NCI-H345 (cell line): ENCODE data around the gene THAP4.
A peak's percentile ranks its signal among the peaks of the same experiment; 100 is the strongest.
"Not testable (repeated sequence)": the region's sequence is repeated elsewhere in the genome, so short reads cannot be mapped to it uniquely, and the experiment has no call there.

Source experiments
- DNase-seq: peaks from one replicate; lab custom pipeline; 2025; lab: John Stamatoyannopoulos, UW

Gene THAP4

DNA sequence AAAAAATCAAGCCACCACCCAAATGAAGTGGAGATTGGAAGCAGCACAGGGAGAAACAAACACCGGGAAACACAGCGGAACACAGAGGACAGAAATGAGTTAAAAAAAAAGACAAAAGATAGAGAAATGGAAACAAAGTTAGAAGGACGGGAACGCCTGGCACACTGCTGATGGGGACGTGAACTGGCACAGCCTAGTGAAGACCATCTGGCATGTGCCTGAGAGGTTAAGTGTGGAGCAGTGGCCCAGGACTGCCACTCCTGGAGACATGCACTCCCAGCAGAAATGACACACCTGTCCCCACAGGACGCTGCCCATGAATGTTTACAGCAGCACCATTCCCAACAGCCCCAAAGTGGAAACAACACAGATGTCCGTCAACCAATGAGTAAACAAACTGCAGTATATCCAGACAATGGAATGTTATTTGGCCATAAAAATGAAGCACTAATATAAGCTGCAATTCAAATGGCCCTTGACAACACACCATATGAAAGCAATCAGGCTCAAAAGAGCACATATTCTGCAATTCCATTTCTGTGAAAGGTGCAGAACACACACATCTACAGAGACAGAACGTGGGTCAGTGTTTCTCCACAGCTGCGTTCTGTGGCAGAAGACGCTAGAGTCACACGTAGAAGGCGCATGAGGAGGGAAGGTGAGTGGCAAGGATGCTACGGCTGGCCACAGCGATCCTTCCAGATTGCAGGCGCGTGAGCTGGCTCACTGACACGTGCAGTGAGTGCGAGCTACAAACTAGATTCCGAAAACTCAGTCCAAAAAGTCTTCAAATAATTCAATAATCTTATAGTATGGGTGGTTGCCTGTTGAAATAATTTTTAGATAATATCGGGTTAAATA lies 24.6 kb downstream of the THAP4 start:
- DNase-seq: no peak

DNA sequence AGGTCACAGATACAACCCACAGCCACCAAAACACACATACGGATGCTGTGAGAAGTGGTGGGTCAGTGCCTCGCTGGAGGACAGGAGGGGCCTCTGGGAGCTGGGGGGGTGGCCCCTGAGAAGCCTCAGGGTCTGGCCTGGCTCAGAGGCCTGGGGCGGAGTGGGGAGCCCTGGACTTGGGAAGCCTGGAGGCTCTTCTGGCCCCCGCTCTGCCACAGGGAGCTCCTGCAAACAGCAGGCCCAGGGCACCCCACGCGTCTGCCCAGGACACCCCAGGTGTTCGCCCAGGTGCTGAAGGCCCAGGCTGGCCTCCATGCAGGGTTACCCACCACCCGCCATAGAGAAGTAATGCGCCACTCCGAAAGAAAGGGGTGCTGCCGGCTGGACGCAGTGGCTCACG lies 25.9 kb downstream of the THAP4 start:
- no peak for DNase-seq

DNA sequence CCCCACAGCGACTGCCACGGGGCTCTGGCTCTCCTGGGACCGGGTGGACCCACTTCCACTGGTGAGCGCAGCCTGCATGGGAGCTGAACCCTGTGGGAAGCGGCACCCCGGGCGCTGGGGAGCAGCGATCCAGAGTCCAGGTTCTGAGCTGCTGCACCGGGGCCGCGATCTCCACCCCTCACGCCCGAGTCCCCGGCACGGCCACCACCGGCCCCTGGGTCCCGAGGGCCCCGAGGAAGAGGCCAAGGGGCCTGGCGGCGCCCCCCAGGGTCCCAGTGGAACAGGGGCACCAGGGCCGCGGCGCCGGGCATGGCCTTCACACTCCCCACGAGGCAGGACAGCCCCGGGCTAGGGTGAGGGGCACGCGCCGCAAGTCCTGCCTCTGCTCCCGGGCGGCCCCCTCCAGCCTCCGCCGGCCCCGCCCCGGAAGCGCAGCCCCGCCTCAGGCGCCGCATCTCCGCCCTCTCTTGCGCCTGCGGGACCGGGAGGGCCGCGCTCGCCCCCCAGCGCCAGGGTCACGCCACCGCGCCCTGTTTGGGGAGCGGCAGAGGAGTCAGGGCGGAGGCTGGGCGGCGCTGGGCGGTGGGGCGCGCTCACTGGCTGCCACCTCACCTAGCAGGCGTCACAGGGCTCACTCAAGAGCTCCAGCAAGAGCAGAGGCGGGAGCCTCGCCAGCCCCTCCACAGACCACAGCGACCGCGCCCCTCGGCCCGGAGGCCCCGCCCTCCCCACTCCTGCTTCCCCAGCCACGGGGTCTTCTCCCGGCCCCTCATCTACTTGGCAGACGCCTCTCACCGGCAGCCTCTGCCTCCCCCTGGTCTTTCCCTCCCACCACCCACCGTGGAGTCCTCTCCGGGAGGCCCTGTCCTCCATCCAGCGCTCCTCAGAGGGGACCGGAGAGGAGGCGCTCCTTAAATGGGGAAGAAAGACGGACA lies 26.8 kb downstream of the THAP4 start:
- no peak for DNase-seq

DNA sequence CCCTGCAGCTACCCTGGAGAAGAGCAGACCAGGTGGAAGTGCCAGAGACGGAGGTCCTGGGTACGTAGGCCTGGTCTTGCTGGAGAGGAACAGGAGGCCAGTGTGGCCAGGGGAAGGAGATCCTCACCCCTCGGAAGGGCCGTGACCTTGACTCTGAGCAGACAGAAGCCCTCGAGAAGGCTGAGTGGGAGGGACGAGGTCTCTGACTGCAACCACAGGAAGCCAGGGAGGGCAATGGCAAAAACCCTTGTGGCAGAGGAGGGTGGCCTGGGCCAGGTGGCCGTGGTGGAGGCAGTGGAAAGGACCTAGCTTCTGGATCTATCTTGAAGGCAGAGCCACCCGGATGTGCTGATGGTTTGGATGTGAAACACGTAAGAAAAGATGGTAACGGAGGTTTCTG lies 28.1 kb downstream of the THAP4 start:
- DNase-seq: no peak

DNA sequence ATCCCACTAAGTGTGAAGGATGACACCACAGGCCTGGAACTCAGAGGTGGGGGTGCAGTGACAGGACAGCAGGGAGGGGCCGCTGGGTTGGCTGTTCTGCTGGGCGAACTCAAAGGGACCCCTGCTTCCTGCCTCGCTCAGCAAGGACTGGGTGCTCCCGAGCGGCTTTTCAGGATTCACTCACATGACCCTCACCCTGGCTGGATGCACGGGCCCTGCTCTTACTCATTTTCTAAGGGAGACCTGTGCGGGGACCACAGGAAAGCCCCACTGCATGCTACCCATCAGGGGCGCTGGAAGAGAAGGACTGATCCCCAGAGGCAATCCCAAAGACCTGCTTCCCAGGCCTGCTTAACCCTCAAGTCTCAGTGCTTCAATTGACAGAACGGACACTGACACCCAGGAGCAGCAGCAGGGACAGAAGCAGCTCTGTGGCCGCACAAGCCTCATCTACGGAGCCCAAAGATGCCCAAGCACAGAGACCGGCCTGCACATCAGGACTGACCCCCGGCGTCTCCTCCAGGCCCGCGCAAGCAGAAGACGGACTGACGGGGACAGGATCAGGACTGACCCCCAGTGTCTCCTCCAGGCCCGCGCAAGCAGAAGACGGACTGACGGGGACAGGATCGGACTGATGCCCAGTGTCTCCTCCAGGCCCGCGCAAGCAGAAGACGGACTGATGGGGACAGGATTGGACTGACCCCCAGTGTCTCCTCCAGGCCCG lies 29.6 kb downstream of the THAP4 start:
- DNase-seq: no peak

DNA sequence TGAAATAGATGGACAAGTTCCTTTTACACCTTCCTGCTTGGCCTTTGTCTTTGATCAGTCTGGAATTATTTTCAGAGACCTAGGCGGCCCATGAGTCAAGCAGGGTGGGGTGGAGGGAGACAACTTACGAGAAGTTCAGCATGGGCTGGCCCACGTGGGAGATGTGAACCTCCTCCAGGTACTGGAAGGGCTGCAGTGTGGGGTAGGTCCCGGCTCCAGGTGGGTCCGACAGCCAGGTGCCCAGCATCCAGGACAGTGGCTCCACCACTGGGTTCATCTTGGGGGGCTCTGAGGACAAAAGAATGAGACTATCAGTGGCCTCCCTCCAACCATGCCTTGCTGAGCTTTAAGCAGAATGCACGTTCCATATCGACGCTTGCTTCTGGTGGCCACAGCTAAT lies 30.8 kb downstream of the THAP4 start:
- no peak for DNase-seq

DNA sequence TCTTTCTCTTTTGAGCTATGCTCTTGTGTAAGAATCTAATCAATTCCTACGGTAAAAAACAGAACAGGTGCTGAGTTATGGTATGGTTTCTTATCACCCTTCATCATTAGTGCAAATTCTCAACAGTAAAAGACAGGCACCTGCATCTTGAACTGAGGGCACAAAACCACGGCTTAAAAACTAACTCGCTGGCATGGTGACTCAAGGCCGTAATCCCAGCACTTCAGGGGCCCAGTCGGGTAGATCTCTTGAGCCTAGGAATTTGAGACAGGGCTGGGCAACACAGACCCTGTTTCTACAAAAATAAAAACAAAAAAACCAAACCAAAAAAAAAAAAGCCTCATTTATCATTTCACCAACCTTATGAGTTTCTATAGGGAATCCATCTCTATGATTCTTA lies 33.3 kb downstream of the THAP4 start:
- DNase-seq: no peak

DNA sequence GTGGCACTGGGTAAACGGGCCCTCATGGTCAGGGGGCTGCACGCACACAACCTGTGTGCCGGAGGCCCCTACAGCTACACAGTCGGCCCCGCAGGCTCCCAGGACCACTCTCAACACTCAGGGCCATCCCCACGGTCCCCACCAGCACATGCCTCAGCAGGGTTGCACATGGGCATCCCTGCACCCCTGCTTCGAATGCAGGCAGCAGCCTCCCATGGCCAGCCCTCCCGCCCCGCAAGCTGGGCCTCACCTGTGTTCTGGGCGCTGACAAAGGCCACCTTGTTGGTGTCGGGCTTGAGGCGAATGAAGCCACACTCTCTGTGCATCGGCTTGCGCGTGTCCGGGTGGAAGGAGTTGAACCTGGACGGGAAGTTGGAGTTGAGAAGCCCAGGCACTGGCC lies 34.2 kb downstream of the THAP4 start:
- no peak for DNase-seq

DNA sequence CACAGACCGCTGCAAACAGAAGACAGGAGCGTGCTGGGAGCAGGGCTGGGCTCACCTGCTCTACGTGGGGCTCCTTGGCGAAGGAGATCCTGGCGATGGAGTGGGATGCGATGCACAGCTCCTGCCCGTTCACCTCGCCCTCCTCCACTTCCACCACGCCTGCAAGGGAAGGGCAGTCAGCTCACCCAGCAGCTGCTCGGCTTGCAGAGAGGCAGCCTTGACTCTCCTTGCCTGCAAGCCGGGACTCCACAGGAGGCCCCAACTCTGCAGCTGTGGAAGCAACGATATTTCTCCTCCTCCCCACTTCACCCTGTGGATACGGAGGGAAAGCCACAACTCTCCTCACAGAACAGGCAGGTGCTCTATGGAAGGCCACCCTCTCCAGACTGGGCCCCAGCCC lies 35.1 kb downstream of the THAP4 start:
- DNase-seq: no peak

DNA sequence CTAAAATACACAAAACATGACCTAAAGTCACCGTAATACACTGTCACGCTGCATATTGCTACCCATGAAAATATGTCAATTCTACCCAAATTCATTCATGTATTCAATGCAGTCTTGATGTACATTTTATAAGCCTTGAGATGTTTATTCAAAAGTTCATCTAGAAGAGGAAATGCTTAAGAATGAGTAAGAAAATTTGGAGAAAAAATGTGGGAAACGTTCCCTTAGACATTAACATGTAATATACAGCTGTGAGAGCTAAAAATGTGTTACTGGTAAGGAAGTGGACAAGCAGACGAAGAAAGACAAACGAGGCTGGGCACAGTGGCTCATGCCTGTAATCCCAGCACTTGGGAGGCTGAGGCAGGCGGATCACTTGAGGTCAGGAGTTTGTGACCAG lies 37.3 kb downstream of the THAP4 start:
- no peak for DNase-seq

DNA sequence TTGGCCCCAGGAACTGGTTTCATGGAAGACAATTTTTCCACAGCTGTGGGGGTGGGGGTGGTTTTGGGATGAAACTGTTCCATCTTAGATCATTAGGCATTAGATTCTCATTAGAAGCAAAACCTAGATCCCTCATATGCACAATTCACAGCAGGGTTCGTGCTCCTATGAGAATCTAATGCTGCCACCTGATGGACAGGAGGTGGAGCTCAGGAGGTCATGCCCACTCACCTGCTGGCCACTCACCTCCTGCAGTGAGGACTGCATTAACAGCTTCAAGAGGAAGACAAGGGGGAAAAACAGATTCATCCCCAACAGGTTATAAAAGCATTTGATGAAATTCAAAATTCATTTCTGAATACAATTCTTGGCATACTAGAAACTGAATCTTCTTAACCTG lies 38.5 kb downstream of the THAP4 start:
- DNase-seq: peak; percentile 21

DNA sequence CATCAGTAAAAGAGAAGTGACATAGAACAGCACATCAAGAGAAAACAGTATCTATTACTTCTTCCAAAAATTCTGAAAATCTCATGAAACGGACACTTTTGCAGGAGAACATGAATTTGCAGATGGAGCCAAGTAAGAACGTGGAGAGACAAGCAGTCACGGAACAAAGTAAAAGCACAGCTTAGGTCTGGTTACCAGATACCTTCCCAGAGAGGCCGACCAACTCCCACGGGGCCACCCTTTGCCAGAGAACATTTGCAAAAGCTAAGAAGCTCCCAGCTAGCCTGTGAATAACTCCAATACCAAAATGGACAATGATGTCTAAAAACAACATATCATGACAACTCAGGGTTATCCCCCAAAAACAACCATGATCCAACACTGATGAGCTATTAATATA lies 38.9 kb downstream of the THAP4 start:
- no peak for DNase-seq

DNA sequence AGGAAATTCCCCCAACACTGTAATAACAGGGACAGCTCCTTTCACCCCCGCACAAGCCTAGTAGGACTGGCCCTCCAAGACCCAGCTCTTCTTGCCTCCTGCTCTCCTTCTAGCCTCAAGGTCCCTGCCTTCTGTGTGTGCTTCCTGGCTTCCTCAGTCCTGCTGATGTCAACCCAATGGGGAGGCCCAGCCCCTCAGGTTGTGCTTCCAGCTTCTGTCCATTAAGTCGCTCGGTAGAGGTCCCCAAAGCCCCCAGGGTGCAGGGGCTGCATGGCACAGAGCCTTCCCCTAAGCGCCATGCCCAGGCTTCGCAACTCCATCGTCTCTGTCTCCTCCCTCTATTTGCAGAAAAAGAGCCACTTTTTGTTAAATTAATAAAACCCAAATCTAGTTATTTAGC lies 39.4 kb downstream of the THAP4 start:
- no peak for DNase-seq

DNA sequence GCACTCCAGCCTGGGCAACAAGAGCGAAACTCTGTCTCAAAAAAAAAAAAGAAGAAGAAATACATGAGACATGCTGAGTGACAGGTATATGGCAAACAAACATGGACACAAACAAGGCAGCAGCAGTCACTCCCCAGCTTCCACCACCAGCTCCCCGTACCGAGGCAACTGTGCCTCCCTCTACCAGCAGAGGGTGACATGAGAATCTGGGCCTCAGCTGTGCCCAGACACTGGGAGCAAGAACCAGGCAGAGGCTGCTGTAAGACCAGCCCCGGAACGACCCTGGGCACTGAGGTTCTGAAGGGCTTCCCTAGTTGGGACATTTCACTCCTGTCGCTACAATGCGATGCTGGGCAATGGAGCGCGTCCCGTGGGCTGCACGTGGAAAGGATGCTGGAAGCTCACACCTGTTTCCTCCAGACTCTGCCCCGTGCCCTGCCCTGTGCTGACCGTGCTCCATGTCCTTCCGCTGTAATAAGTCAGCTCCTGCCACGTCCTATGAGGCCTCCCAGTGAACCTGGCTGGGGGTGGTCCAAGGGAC lies 41.3 kb downstream of the THAP4 start:
- DNase-seq: no peak

DNA sequence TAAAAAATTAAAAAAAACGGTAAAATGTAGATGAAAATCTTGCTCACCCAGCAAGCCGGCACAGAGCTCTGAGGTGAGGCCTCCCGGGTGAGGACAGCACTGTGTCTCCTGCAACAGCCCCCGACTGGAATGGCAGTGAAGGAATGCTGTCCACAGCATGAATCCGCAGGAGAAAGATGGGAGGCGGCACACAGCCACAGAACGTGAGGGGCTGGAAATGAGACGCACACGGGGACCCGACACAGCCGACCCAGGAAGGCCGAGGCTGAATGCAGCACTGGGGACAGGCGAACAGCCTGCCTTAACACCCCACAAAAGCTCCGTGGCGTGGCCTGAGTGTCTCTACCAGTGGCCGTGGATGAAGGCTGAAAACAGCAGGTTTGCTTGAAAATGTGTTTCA lies 43.7 kb downstream of the THAP4 start:
- no peak for DNase-seq

DNA sequence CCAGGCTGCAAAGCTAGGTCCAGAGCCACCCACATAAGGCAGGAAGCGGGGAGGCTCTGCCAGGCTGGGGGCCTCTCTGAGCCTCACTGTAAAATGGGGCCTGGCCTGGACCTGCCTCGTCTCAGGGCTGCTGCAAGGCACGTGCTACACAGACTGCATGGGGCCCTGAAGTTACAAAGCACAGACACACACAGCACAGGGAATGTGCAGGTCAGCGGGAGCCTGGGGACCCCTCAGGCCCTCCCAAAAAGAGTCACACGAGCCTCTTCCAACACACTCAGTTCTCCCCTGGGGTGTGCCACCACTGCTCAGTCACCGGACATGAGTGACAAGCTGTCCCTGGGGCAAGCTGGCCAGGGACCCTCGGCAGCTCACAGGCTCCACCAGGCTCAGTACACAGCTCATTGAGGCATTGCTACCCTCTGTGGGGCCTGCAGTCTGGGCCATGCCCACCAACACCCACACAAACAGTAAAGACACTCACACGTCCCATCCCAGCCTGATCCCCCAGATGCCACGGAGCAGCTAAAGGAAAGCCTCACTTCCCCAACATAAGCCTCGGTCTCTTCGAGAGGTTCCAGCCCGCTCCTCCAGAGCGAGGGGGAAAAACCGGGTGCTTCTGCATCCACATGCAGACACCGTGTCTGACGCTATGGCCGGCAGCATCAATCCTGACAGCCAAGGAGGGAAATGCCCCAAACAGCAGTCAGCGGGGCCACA lies 44.7 kb downstream of the THAP4 start:
- no peak for DNase-seq

DNA sequence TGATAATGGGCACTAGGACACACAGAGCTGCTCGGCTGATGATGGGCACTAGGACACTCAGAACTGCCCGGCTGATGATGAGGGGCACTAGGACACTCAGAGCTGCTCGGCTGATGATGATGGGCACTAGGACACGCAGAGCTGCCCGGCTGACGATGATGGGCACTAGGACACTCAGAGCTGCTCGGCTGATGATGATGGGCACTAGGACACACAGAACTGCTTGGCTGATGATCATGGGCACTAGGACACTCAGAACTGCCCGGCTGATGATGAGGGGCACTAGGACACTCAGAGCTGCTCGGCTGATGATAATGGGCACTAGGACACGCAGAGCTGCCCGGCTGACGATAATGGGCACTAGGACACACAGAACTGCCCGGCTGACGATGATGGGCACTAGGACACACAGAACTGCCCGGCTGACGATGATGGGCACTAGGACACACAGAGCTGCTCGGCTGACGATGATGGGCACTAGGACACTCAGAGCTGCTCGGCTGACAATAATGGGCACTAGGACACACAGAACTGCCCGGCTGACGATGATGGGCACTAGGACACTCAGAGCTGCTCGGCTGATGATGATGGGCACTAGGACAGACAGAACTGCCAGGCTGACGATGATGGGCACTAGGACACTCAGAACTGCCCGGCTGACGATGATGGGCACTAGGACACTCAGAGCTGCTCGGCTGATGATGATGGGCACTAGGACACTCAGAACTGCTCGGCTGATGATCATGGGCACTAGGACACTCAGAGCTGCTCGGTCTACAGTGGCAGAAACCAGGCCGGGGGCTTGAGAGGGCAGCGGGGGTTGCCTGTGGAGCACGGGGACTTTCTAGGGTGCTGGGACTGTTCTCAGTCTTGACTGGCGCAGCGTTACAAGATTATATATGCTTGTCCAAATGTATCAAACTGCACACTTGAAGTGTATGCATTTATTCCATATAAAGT lies 46.2 kb downstream of the THAP4 start:
- not testable (repeated sequence) for DNase-seq

DNA sequence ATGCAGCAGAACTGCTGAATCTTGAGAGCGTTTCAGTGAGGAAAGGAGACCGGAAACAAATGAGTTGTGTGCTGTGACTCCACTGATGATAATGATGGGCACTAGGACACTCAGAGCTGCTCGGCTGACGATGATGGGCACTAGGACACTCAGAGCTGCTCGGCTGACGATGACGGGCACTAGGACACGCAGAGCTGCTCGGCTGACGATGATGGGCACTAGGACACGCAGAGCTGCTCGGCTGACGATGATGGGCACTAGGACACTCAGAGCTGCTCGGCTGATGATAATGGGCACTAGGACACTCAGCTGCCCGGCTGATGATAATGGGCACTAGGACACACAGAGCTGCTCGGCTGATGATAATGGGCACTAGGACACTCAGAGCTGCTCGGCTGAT lies 47.1 kb downstream of the THAP4 start:
- DNase-seq: not testable (repeated sequence)

DNA sequence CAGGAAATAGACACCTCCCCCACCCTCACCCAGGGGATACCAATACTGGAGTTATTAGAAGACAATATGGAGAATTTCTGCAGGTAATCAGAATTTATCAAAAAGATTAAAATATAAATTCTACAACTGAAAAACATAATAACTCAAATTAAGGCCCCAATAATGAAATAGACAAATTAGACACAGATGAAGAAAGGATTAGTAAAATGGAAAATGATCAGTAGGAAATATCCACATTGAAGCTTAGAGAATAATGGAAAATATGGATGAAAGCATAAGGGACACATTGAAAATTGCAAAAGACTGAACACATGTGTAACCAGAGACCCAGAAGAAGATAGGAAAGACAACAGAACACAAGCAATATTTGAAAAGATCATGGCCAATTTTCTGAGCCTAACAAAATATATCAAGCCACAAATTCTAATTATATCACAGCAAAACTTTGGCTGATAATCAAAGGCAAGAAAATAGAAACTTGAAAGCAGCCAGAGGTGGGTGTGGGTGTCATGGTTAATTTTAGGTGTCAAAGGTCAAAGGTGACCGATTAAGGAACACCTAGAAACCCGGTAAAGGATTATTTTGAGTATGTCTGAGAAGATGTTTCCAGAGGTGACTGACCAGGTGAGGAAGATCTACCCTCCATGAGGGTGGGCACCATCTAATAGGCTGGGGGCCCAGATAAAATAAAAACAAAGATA lies 50.2 kb downstream of the THAP4 start:
- no peak for DNase-seq

DNA sequence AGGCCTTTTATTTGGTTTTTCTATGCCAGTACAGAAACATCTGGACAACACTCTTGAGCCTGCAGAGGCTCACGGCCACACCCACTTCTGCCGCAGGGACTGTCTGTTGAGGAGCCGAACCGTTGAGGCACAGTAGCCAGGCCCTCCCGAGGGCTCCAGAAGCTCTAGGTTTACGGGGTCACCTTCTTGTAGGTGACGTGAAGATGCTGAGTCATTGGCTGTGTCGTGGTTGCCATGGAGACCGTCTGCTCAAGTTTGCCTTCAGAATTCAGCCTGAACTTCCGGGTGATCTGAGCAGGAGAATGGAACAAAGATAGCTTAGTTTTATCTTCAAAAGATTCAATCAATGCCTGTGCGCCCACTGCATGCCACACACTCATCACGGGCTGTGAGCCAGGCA lies 52.5 kb downstream of the THAP4 start:
- no peak for DNase-seq
